Mucosa of descending colon (tissue), 3 donors: Measurements from ENCODE around the gene TXLNB. TPM values are rescaled to one million over a fixed set of nuclear protein-coding genes. Genes with fewer than 3 reads are reported as not detected.

Experiments used
- ATAC-seq: fragments of 200-7000 bp; cut with Tn5 transposase; one replicate; pipeline ENCODE4 v1.9.1; 2020; ENCODE audit warnings: mild to moderate bottlenecking, moderate library complexity
- DNase-seq, 3 donors: peaks; one replicate each; pipeline ENCODE4 v3.0.0-alpha.2; 2020
- H3K36me3 ChIP-seq: fragments of 200-600 bp; one replicate; pipeline ENCODE4 v1.8.0; 2021; ENCODE audit warnings: low read depth, mild to moderate bottlenecking
- H3K4me1 ChIP-seq: fragments of 200-600 bp; one replicate; pipeline ENCODE4 v1.8.0; 2021; ENCODE audit warnings: low read depth, mild to moderate bottlenecking
- H3K4me3 ChIP-seq: fragments of 200-600 bp; one replicate; pipeline ENCODE4 v1.8.0; 2021; ENCODE audit warnings: mild to moderate bottlenecking
- H3K9me3 ChIP-seq: fragments of 200-600 bp; one replicate; pipeline ENCODE4 v1.8.0; 2021; ENCODE audit warnings: mild to moderate bottlenecking
- CTCF ChIP-seq: fragments of 200-600 bp; IDR thresholded peaks from one replicate; pipeline ENCODE4 v1.8.0; 2022; ENCODE audit warnings: antibody characterized with exemption, mild to moderate bottlenecking
- intact Hi-C, 2 donors: fragments of 100-400 bp; cut with DNase I in 1 of 2; cut with micrococcal nuclease in 1 of 2; formaldehyde crosslinking; loops; one replicate each; pipeline versions ENCODE4 v1.11.0 to v1.11.1; 2022; cut with DNase I, micrococcal nuclease
- total RNA-seq, 3 donors: library from RNA; stranded (reverse); fragmentation: NEBNext Ultra II Directional in 2 of 3; extraction: Animal tissue kit (Norgen Biotek cat#: 25700) in 2 of 3; gene quantifications; one replicate each; pipeline versions ENCODE4 v1.2.1 to v1.2.4, GENCODE V29; 2021 to 2023
- donor health status: DM: no; HTN: no; CAD: no; lungs with moderate emphysema.
- donor health status: DM: no; HTN: no; CAD: no.
- donor health status: DM: no; HTN: yes; CAD: no.

Gene TXLNB
- total RNA-seq, 3 donors from 2014 or later: 0.29 to 0.89 (median 0.36) TPM

GRCh38 chr6:139282684-139283083 lies 9.1 kb downstream of the TXLNB start:
- Histone ChIP-seq H3K9me3 (no peaks in the 10 kb centered on the region), H3K4me3 (no peak overlapping the region), H3K36me3 (no peaks in the 10 kb centered on the region), H3K4me1 (no peaks in the 10 kb centered on the region)
- ATAC-seq (no peak), DNase-seq (no peak)
- no peak for TF ChIP-seq CTCF
- intact Hi-C loops: no loop called here

GRCh38 chr6:139278190-139278589 lies 13.6 kb downstream of the TXLNB start:
- DNase-seq: no peak
- no peak for TF ChIP-seq CTCF
- ATAC-seq: no peak
- no peak overlapping the region for H3K4me3 ChIP-seq
- no peaks in the 10 kb centered on the region for H3K36me3 ChIP-seq
- H3K9me3 ChIP-seq: no peaks in the 10 kb centered on the region
- intact Hi-C loops: no loop called here
- H3K4me1 ChIP-seq: no peaks in the 10 kb centered on the region

- no peak for TF ChIP-seq CTCF
- Histone ChIP-seq H3K36me3 (no peaks in the 10 kb centered on the region), H3K9me3 (no peaks in the 10 kb centered on the region), H3K4me1 (no peaks in the 10 kb centered on the region), H3K4me3 (no peak overlapping the region)
- DNase-seq: no peak
- intact Hi-C loops: no loop called here
- no peak for ATAC-seq
These were observed 14.2 kb downstream of the TXLNB start for GRCh38 chr6:139277587-139277986.

- no peaks in the 10 kb centered on the region for H3K36me3 ChIP-seq
- intact Hi-C loops: no loop called here
- no peaks in the 10 kb centered on the region for H3K4me1 ChIP-seq
- no peak for DNase-seq
- H3K4me3 ChIP-seq: no peak overlapping the region
- no peak for TF ChIP-seq CTCF
- no peaks in the 10 kb centered on the region for H3K9me3 ChIP-seq
- ATAC-seq: no peak
These were observed 14.6 kb downstream of the TXLNB start for GRCh38 chr6:139277161-139277560.

DNA sequence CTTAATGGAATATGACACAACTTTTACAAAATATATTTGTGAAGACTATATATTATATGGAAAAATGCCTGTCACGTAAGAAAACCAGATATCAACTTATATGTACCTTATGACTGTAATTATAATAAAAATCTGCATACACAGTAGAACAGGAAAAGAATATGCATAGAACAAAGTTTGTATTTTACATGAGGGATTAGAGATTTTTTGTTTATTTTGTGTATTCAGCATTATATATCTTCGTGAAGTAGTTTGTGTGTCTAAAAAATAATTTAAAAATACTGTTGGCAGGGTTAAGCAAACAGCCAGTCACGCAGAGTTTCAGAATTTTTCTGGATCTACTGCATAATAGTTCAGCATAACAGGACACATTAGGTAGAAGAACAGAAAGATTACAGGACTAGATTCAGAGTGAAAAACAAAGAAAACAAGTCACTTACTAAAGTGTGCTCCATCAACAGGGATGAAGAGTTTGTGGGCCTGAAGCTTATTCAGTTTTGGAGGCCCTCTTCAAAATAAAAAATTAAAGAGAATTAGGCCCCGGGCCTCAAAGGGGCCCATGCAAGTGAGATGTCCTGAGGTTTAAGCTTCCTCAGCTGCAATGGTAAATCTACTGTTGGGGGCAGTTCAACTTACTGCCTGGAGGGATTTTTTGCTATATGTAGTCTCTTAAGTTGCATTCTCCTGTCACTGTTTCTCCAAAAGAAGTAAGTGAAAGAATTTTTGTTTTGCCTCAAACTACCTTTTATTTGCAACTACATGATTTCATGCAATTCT lies 16.3 kb downstream of the TXLNB start:
- no peaks in the 10 kb centered on the region for H3K9me3 ChIP-seq
- DNase-seq: no peak
- no peaks in the 10 kb centered on the region for H3K36me3 ChIP-seq
- intact Hi-C loops: no loop called here
- no peak for TF ChIP-seq CTCF
- no peak overlapping the region for H3K4me3 ChIP-seq
- H3K4me1 ChIP-seq: no peaks in the 10 kb centered on the region
- no peak for ATAC-seq
